HG02763 (cell line): ENCODE results near the gene GRID1.

ENCODE experiments used
- ATAC-seq: cut with Tn5 transposase; IDR thresholded peaks from one replicate; pipeline ENCODE4 v1.9.1; 2021; ENCODE audit warnings: mild to moderate bottlenecking, moderate library complexity; ENCODE audit not compliant: unreplicated experiment

Gene GRID1

DNA sequence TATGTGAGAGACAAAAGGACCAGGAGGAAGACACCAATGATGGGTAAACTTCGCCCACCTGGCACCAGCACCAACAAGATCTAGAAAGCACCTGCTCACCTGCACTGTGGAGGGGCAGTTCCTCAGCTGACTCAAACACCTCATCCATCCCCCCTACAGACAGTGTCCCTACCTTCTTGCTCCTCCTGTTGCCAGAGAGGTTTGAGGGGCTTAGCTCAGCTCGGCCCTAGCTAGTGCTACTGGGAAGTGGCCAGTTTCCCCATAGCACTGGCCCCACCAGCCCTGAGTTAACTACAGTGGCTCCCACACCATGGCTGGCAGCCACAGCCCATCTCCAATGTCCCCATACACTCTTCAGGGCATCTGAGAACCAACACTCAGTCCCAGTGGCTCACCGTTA, 70.8 kb downstream of the GRID1 start:
- ATAC-seq: no peak

DNA sequence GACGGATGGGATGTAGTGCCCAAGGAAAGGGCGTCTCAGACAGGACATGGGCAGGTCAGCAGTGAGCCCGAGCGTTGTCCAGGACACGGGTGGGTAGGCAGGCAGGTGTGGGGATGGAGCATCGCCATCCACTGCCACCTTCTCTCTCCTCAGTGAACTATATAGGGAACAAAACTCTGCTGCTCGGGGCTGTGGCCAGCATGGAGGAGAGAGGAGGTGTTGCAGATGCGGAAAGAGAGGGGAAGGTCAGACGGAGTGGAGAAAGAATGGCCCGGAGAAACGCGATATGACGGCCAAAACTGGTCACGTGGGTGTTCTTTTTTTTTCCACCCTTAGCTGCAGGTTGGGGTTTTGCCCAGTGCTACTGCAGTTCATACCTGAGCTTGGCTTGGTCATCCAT, 71.2 kb downstream of the GRID1 start:
- no peak for ATAC-seq

DNA sequence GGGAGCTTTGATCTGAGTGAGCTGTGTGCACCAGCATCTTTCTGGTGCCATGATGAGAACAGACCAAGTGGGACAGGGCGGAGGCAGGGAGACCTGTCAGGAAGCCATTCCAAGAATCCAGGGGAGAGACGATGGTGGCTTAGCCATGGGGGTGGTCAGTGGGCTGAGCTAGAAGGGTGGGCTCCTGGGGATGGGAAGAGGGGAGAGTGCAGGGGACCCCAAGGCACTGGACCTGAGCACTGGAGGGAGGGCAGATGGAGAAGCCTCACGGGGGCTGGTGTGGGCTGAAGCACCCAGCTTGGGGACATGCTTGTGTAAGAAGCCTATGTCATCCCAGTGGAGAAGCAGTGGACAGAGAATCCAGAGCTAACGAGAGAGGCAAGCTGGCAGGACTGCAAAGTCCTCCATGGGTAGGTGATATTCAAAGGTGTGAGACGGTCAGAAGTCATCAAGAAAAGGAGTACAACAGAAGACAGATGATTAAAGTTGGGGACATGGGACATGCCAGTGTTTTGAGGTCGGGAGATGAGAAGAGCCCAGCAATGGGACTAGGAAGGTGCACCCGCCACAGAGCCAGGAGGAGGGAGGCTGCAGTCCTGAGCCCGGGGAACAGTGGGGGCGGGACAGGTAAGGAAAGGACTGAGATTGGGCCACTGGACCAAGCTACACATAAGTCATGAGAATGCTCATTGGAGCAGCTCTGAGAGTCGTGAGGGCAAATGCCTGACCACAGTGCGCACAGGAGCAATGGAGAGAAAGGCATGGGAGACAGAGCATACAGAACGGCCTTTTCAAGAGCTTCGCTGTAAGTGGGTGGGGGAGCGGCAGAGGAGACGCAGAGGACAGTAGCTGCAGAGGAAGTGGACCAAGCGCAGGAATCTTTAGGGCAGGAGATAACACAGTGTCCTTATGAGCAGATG, 72.0 kb downstream of the GRID1 start:
- no peak for ATAC-seq

DNA sequence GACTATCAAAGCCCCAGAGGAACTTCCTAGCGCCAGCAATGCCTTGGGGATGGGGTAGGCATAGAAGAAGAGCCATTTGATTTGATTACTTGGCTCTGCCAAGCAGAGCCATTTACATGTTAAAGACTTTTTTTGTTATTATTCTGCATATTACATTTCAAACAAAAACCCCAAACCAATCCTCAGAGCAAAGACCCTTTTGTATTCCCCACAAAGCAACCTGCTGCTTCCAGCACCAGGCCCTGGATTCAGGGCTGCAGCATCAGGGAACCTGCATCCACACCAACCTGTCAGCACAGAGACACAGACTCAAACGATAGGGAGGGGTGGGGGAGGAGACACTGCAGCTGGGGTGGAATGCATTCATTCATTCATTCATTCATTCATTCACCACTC, 73.2 kb downstream of the GRID1 start:
- no peak for ATAC-seq

DNA sequence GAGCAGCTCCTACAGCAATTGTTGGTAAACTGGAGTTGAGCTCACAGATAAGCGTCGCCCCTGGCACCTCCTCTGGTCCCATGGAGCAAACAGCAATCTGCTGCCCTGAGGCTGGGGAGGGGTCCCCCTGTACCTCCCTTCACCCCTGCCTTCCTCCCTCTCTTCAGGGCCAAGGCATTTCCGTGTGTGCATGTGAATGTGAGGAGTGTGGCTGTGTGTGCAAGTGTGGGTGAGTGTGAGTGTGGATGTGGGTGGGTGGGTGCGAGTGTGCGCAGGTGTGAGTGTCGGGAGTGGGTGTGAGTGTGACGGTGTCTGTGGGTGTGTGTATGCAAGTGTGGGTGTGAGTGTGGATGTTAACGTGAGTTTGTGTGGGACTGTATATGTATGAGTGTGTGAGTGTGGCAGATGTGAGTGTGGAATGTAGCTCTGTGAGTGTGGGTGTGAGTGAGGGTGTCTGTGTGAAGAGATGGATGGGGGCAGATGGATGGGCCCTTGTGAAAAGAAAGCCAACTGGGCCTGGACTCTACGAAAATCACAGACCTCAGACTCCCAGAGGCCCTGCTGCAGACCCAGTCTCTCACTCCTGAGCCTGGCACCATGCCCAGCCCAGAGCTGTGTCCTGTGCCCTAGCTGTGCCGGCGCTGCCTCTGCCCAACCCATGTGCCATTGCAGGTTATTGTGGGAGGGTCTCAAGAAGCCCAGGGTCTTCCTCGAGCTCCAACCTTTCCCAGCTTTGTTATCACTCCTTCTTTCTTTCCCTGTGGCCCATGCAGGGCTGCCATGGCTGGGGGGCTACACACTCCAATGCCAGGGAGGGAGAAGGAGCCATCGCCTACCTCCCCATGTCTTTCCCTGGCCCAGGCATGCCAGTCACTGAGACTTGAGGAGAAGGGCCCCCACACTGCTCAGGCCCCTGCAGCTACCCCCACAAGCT, 73.9 kb downstream of the GRID1 start:
- no peak for ATAC-seq

DNA sequence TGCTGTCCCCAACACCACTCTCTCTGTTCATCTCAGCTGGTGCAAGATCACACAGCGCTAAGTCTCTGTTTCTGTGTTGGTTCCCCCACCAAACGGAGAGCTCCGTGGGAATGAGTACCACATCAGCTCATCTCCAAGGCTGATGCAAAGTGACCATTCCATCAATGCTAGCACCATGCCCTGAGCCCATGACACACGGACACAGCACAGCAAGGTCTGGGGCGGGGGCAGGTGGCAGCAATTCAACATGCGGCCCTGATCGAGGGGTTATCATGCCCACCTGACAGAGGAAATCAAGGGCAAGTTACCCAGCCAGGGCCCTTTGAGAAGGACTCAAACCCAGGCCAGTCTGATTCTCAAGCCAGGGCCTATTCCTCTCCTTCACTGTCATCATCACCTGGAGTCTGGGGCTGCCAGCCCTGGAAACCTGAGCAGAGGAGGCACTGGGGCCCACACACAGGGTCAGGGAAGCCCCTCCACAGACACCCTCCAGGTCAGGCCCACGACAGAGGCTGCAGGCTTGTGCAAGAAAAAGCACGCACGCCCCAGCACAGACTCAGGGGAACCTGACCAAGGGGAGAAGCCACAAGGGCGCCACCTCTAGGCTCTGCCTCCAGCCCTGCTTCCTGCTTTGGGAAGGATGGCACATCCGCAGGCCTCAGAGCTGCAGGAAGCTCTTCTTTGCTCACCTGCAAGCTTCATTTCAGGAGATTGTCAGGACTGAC, 74.8 kb downstream of the GRID1 start:
- no peak for ATAC-seq

DNA sequence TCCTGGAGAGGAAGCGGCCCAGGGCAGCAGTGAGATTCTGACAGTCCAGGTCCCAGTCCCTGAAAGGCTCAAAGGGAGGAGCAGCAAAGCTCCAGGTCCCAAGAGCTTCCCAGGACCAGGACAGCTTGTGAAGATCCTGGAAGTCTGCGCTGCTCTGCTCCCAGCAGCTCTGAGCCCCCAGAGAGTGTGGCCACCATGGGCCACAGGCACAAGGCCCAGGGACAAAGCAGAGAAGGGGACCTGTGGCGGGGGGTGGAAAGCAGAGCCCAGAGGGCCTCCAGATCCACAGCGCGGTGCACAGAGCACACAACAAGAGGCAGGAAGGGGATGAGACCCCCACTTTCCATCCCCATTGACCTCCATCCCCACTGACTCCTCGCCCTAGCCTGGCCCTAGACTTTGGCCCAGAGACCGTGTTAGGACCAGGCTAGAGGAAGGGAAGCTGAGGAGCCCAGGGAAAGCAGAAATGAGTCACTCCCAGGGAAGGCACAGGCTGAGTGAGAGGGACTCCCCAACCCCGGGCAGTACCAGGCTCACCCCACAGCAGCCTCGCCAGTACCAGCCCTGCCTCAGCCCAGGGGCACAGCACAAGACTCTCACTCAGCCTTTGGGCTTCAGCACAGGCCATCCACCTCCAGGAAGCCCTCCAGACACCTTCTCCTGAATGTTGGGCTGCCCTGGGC, 75.5 kb downstream of the GRID1 start:
- ATAC-seq: no peak

DNA sequence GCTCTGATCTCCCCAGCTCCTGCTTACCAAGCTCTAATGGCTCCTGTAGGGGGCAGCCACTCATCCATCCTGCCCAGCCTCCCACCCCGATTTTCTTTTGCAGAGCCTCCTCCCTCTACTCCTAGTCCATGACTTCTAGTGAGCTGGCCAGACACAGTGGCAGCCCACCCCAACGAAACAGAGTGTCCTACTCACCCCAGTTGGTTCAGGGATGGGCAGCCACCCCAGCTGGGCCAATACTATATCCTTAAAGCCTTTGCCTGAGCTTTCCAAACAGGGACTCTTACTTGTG, 77.1 kb downstream of the GRID1 start:
- ATAC-seq: no peak

DNA sequence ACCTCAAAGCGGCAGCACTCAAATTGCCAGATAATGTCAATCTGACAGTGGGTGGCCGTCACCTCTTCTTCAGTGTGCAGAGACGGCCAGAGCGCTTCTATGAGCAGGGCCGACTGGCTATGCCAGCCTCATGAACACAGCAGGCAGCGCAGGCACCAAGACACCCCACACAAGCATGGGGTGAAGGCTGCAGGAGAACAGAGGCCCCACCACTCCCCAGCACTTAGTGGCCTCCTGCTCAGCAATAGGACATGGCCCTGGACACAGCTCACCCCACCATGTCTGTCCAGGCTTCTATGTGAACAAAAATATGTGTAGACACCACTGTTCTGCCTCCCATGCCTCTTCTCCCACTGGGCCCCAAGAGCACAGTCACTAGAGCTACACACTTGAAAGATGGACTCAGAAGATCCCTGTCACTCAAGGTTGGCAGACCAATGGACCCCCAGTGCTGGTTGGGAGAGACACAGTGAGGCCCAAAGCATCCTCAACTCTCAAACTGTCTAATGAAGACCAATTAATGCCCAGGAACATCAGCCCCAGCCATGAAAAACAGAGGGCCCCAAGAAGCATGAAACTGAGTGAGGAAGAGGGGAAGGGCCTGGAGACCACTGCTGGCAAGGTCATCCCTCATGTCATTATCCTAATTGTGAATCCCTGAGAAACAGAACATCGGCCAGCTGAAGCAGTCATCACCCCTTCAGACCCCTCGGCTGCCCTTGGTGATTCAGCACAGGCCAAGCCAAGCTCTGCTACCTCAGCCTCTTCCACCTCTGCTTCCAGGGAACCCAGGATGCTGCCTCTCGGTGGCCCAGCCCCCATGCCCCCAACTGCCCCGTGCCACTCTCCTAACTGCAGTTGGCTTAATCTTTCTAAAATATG, 77.7 kb downstream of the GRID1 start:
- ATAC-seq: no peak

DNA sequence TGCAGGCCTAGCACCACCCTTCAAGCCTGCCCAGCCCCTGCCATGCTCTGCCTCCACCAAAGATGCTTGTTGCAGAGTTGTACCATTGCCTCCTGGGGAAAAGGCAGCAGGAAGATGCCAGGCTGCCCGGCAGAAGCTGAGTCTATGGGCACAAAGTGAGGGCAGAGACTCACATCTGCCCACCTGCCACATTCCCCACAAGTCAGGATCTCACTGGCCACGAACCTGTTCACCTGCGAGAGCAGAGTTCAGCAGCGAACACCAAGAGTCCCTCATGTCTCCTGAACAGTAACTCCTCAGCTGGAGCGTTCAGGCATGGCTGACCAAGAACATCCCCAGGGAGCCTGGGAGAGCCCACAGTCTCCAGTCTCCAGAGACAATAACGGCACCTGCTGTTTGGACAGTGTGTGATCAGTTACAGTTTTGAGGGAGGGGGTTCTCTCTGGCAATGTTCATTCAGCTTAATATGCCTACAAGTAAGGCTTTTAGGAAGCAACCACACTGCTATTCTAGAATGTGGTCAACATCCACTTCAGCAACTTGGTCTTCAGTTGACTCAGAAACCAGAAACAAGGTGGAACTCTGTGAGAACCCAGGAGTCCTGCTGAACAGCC, 78.5 kb downstream of the GRID1 start:
- ATAC-seq: no peak

DNA sequence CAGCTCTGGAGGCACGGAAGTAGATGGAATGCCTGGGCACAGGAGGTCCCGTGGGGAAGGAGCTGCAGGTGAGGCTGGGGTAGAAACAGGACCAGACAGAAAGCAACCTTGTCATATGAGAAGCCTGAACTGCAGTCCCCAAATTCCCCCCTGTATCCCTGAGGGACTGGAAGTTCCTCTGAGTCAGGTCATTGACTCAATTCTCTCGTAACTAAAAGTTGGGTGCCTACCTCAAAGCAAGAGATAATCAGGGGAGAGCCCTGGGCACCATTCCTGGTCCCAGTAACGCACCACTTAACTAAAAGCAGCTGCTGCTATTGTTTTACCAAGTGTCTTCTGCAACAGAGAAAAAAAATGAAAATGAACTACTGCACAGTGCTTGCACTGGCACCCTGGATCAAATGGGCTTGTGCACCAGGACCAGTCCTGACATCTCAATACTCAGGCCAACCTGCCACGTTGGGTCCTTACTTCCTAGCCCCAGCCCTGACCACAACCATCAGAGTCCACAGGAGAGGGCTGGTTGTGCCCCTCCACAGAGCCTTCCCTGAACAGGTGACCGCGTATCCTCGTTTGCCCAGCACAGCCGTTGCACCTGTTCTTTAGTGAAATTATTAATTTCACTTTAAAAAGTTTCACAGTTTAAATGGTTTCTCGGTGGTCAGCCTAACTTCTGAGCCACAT, 79.3 kb downstream of the GRID1 start:
- no peak for ATAC-seq

DNA sequence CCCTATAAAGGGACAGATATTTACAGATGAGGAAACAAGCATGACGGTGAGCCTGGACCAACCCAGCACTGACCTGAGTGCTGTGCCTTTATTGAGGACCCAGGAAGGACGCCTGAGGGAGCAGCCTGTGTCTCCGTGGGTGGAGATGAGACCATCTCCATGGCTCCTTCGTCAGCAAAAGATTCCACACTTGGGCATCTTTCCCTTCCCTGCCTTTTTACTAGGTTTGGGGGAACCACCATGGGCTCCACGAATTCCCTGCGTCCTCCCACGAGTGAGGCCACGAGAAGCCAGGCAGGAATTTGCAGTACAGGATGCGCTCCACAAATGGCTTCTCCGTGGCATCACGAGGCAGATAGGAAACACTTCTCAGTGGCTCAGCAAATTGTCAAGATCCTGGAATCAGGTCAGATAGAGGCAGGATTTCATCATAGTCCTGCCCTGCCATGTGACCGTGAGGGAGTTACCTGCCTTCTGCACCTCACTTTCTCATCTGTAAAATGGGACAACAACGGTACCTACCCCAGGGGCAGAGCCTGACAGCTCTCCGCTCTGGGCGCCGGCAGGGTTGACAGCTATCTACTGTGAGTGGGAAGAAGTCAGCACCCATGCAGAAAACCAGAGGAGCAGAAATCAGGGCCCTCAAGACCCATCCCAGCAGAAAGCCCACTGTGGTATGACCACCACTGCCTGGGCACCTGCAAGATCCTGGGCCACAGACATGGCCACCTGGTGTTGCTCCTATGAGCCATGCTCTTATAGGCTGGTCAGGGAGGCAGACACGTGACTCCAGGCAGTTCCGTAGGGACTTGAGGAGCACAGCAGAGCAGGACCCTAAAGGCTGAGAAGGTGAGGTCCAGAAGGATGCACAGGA, 80.1 kb downstream of the GRID1 start:
- no peak for ATAC-seq

DNA sequence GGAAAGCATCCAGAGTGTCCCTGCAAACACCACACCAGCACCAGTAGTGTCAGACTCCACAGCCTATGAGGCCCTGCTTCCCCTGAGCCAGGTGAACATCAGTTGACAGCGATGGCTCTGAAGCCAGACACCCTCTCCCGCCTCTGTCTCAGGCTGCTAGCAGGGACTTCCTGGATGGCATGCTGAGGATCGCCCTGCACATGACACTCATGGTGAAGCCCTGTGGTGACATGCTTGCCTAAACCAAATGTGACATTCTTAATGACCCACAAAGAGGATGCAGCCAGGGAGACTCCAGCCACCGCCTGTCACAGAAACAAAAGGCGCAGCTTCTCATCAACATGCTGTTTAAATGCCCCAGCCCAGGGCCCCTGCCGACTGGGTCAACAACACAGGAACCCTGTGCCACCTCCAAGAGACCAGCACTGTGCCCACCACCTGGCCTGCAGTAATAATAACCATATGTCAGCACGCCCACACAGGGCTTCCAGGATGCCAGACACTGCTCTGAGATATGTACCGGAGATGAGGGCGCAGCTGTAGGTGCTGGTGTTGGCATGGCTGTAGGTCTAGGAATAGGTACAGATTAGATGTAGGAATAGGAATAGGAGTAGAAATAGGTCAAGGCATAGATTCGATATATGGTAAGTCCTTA, 81.3 kb downstream of the GRID1 start:
- no peak for ATAC-seq

DNA sequence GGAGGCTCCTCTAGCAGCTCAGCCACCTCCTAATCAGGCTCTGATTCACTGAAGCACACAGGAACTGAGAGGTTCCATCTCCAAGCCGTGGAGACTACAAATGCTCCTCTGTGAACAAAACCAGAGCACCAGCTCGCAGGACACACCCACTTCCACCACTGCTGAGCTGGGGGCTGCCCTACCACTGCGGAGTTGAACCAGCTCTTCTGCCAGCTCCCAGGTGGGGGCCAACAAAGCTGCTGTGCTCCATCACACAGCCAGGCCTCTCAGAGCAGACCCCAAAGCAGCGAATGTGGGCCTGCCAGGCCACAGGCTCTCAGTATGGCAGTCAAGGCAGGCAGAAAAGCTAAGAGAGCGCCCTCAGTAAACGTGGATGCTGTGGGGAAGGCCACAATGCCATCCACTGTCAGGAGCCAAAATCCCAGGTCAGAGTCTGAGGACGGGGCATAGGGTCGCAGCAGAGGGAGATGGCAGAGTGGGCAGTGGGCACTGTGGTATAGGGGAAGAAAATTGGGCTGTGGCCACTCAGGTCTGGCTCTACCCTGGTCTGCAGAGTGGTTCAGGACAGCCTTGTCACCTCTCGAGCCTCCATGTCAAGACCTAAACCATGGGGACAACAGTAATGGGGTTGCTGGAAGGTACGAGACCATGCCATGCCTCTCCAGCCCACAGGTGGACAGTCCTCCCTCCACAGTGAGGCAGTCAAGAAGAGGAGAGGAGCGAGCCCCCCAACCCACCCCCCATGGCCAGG, 82.1 kb downstream of the GRID1 start:
- no peak for ATAC-seq

DNA sequence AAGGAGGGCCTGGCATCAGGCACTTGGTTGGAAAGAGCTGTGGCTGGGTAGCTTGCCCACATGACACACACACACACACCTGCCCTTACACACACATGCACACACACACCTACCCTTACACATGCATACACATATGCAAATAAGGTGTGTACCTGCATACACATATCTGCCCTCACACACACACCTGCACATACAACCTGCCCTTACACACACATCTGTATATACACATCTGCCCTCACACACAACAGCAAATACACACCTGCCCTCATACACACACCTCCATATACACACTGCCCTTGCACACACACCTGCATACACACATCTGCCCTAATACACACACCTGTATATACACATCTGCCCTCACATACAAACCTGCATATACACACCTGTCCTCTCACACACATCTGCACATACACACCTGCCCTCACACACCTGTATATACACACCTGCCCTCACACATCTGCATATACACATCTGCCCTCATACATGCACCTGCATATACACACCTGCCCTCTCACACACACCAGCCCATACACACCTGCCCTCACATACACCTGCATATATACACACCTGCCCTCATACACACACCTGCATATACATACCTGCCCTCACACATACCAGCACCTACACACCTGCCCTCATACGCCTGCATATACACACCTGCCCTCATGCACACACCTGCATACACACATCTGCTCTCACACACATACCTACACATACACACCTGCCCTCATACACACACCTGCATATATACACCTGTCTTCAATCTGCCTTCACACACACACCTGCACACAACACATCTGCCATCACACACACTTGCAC, 82.9 kb downstream of the GRID1 start:
- ATAC-seq: no peak
